K562 (cell line): Measurements from ENCODE around the gene ZNF473. TPM values are rescaled to one million over a fixed set of nuclear protein-coding genes. Genes with fewer than 3 reads are reported as not detected.

Experiments used
- ATAC-seq: fragments of 200-7000 bp; cut with Tn5 transposase; 3 replicates; pipeline ENCODE4 v1.9.1; 2020; ENCODE audit warnings: moderate library complexity
- BruUV-seq: library from RNA; stranded (reverse); fragments of 400-500 nt; replicated peaks from 2 replicates; lab custom pipeline; 2021; lab: Mats Ljungman, UMichigan
- CTCF ChIA-PET: fragments of 300-600 bp; formaldehyde crosslinking; extraction: SDS; loops from one replicate; lab custom pipeline; 2021; ENCODE audit warnings: low intra/inter-chr PET ratio; lab: Yijun Ruan, JAX
- POLR2A ChIA-PET: fragments of 300-600, 350-650 bp; sonication (Branson Sonifier 250); formaldehyde crosslinking; extraction: SDS; loops from one replicate; lab custom pipeline; 2021; ENCODE audit warnings: antibody characterized with exemption, inconsistent platforms; lab: Yijun Ruan, JAX
- DNase-seq, 4 experiments: peaks; one replicate each; pipeline versions ENCODE4 v3.0.0 to v3.0.0-alpha.2; 2011 to 2018; ENCODE audit warnings: low spot score in 3 of 4, mixed read lengths in 3 of 4; ENCODE audit errors: extremely low read depth in 1 of 4
- FAIRE-seq: peaks from 2 replicates; lab custom pipeline; 2011; peaks lifted over from hg19 to GRCh38; lab: Jason Lieb, UNC
- H2AFZ ChIP-seq: 2 replicates; pipeline ENCODE4 v1.6.0; 2011; ENCODE audit warnings: low read depth, low read length, control low read depth, inconsistent platforms
- H3K27ac ChIP-seq: fragments of 200-600 bp; 3 replicates; pipeline ENCODE4 v1.8.0; 2011; ENCODE audit warnings: low read depth, mild to moderate bottlenecking, control low read depth, inconsistent platforms, low read length, moderate library complexity, mixed read lengths; ENCODE audit errors: extremely low read depth
- H3K27me3 ChIP-seq, 2 experiments: fragments of 300-600 bp in 1 of 2; 2 replicates in 1 of 2; 3 replicates in 1 of 2; pipeline versions ENCODE4 v1.6.0 to v1.8.0; 2011; ENCODE audit warnings: inconsistent platforms in 2 of 2, low read length in 2 of 2, mild to moderate bottlenecking in 1 of 2, mixed read lengths in 1 of 2, moderate library complexity in 1 of 2; ENCODE audit not compliant: control insufficient read depth in 2 of 2, insufficient read depth in 2 of 2
- H3K36me3 ChIP-seq: fragments of 300-600 bp; 3 replicates; pipeline ENCODE4 v1.8.0; 2011; ENCODE audit warnings: mild to moderate bottlenecking, low read length, inconsistent platforms; ENCODE audit not compliant: control insufficient read depth, insufficient read depth
- H3K4me1 ChIP-seq, 2 experiments: fragments of 200-600 bp in 1 of 2; replicated peaks in 1 of 2; 2 replicates in 1 of 2; 3 replicates in 1 of 2; pipeline versions ENCODE4 v1.5.1 to v1.8.0; 2011; ENCODE audit warnings: inconsistent platforms in 2 of 2, low read length in 2 of 2, mild to moderate bottlenecking in 1 of 2, mixed read lengths in 1 of 2, moderate library complexity in 1 of 2; ENCODE audit not compliant: control insufficient read depth in 2 of 2, insufficient read depth in 2 of 2
- H3K4me2 ChIP-seq: 2 replicates; pipeline ENCODE4 v1.6.1; 2011; ENCODE audit warnings: low read length, control low read depth, inconsistent platforms, mixed read lengths; ENCODE audit not compliant: insufficient read depth
- H3K4me3 ChIP-seq: fragments of 200-600 bp; sonication (generic), shearing (Covaris generic); 2 replicates; pipeline ENCODE4 v1.5.1; 2016; ENCODE audit warnings: control low read depth, inconsistent platforms
- H3K79me2 ChIP-seq: fragments of 200-600 bp; 3 replicates; pipeline ENCODE4 v1.8.0; 2011; ENCODE audit warnings: low read length, inconsistent platforms; ENCODE audit not compliant: control insufficient read depth, insufficient read depth
- H3K9ac ChIP-seq, 2 experiments: 2 replicates each; pipeline versions ENCODE4 v1.6.0 to v1.6.1; 2011; ENCODE audit warnings: low read depth in 2 of 2, low read length in 2 of 2, control low read depth in 1 of 2, inconsistent platforms in 1 of 2, mild to moderate bottlenecking in 1 of 2, mixed read lengths in 1 of 2; ENCODE audit not compliant: insufficient read depth in 1 of 2
- H3K9me1 ChIP-seq: one replicate; pipeline ENCODE4 v1.6.0; 2011; ENCODE audit warnings: inconsistent platforms, mild to moderate bottlenecking, low read length, moderate library complexity; ENCODE audit not compliant: control insufficient read depth, insufficient read depth
- H3K9me3 ChIP-seq: replicated peaks from 2 replicates; pipeline ENCODE4 v1.5.1; 2011; ENCODE audit warnings: low read depth, low read length, inconsistent platforms; ENCODE audit not compliant: control insufficient read depth, insufficient read depth
- H4K20me1 ChIP-seq: replicated peaks from 2 replicates; pipeline ENCODE4 v1.6.1; 2011; ENCODE audit warnings: low read length, inconsistent platforms, mixed read lengths; ENCODE audit not compliant: control insufficient read depth, insufficient read depth
- CTBP1 ChIP-seq: fragments of 450-650 bp; IDR thresholded peaks from 2 replicates; pipeline ENCODE4 v1.6.1; 2016; ENCODE audit warnings: borderline replicate concordance
- FOXJ2 ChIP-seq: fragments of 200-800 bp; sonication (Bioruptor generic); IDR thresholded peaks from 2 replicates; pipeline ENCODE4 v1.6.1; 2016; ENCODE audit warnings: missing genetic modification characterization, missing compliant biosample characterization
- FOXK2 ChIP-seq, 2 experiments: fragments of 450-650 bp; IDR thresholded peaks in 1 of 2; conservative IDR thresholded peaks in 1 of 2; 2 replicates each; pipeline ENCODE4 v1.6.1; 2016; ENCODE audit warnings: low read depth in 2 of 2, mild to moderate bottlenecking in 1 of 2
- MED1 ChIP-seq: sonication (generic); formaldehyde crosslinking; IDR thresholded peaks from 2 replicates; pipeline ENCODE4 v1.8.1; 2023; ENCODE audit warnings: missing genetic modification reagents, borderline replicate concordance
- POLR2H ChIP-seq: IDR thresholded peaks from 2 replicates; pipeline ENCODE4 v1.6.1; 2016; ENCODE audit warnings: missing genetic modification characterization, low read depth, mild to moderate bottlenecking, control low read depth, missing compliant biosample characterization, moderate library complexity
- RBM25 ChIP-seq: fragments of 200-400 bp; formaldehyde crosslinking; IDR thresholded peaks from 2 replicates; pipeline ENCODE4 v1.6.1; 2018; ENCODE audit warnings: low read length, low read depth, moderate library complexity; ENCODE audit not compliant: severe bottlenecking
- RCOR1 ChIP-seq, 2 experiments: IDR thresholded peaks; 2 replicates each; pipeline ENCODE4 v1.6.1; 2012; ENCODE audit warnings: low read depth in 2 of 2, low read length in 2 of 2, borderline replicate concordance in 1 of 2, improper control_type of control experiment in 1 of 2
- RFX1 ChIP-seq: fragments of 450-650 bp; IDR thresholded peaks from 2 replicates; pipeline ENCODE4 v1.6.1; 2016; ENCODE audit warnings: mild to moderate bottlenecking, moderate library complexity
- ZNF41 ChIP-seq: fragments of 250-450 bp; sonication (Bioruptor Pico); conservative IDR thresholded peaks from 2 replicates; pipeline ENCODE4 v1.4.0; 2020; ENCODE audit warnings: mild to moderate bottlenecking
- ZNF780A ChIP-seq: fragments of 250-450 bp; sonication (Bioruptor Pico); IDR thresholded peaks from 2 replicates; pipeline ENCODE4 v1.5.0; 2021; ENCODE audit warnings: mild to moderate bottlenecking
- WGBS: fragments of 100-300 bp; shearing (Covaris generic); methylation state at CpG from one replicate; pipeline ENCODE4 v1.1.6; 2016; ENCODE audit warnings: low coverage, mixed read lengths; ENCODE audit not compliant: insufficient coverage; ENCODE audit errors: missing lambda C conversion rate; 5-methylcytosine and 5-hydroxymethylcytosine counted together
- in situ Hi-C: fragments of 300-500 bp; cut with MboI; formaldehyde crosslinking; loops from 4 replicates; pipeline ENCODE4 v1.15.0; 2018; ENCODE audit warnings: inconsistent platforms, mixed read lengths
- intact Hi-C: fragments of 100-400 bp; cut with micrococcal nuclease; formaldehyde crosslinking; loops from 2 replicates; pipeline ENCODE4 v1.14.2; 2022
- polyA plus RNA-seq, 8 experiments: library from polyadenylated mRNA; depleted of rRNA in 4 of 8; stranded (reverse) in 5 of 8; unstranded in 3 of 8; fragments of >200 nt; fragmentation: Nextera tagmentation in 2 of 8; fragmentation: Illumina TruSeq in 1 of 8; extraction: Ambion mirVana in 2 of 8; extraction: Trizol in 1 of 8; gene quantifications; 2 replicates each; pipeline versions ENCODE4 v1.2.1 to v1.2.3, GENCODE V29; 2011 to 2014; ENCODE audit warnings: inconsistent platforms in 1 of 8, missing spikeins in 1 of 8
- total RNA-seq, 7 experiments: library from RNA; depleted of rRNA in 6 of 7; stranded (reverse); fragments of >200 nt in 6 of 7; fragmentation: Illumina TruSeq in 2 of 7; extraction: Trizol in 2 of 7; gene quantifications; 2 replicates each; pipeline versions ENCODE4 v1.2.1 to v1.2.3, GENCODE V29; 2011 to 2021; ENCODE audit warnings: low replicate concordance in 1 of 7
- TF ChIP-seq, protein P1 (sequence below), 2 experiments: fragments of 450-650 bp; conservative IDR thresholded peaks; 2 replicates each; pipeline ENCODE4 v1.6.1; 2017; ENCODE audit warnings: mild to moderate bottlenecking in 2 of 2, moderate library complexity in 2 of 2
- TF ChIP-seq, protein P2 (sequence below): fragments of 450-650 bp; formaldehyde crosslinking; IDR thresholded peaks from 2 replicates; pipeline ENCODE4 v1.4.0; 2020; ENCODE audit warnings: mild to moderate bottlenecking, mixed read lengths

The ZNF473 gene
- total and polyA plus RNA-seq, 9 of the 15 experiments (the other 6 are each of a cell fraction or from before 2014, with no cell fraction given) = 8.2 to 34.0 (median 28.5) TPM

DNA sequence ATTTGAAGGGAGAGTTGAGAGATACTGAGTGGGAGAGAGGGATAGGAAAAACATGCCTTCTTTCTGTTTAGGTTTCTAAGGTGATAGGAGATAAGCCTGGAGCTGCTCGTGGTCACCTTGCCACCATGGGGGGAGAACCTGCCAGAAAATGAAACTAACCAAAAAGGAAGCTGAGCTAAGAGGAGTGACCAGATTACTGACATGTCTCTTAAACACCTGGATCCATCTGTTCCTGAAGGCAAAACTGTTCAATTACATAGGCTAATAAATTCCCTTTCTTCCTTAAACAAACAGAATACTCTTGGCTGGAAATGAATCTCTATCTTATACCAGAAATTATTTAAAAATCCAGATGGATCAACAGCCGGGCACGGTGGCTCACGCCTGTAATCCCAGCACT lies 27.3 kb downstream of the ZNF473 start:
- in situ Hi-C loops = no loop called here
- H3K9me1 ChIP-seq = no peaks in the 10 kb centered on the region
- H3K9me3 ChIP-seq = peaks cover 4% of the 10 kb centered on the region; the same call in 1 of the 2 replicates
- H3K27ac ChIP-seq = no peak overlapping the region
- no peak for FAIRE-seq
- H3K4me2 ChIP-seq = 0 out of 2 replicates have a peak overlapping the region, but pooled peaks have one; percentile 1
- H3K27me3 ChIP-seq = no peaks in the 10 kb centered on the region
- no peak overlapping the region for H2AFZ ChIP-seq
- TF ChIP-seq RBM25 (peak; percentile 6), CTBP1 (0 out of 2 replicates have a peak, but pooled peaks have one; percentile 13), FOXK2 (conservative IDR thresholded peaks at IDR 0.05 in 1 of 2, IDR thresholded peaks at IDR 0.05 in 1 of 2; ENCODE audit: low read depth in 2 of 2) (0 out of 4 replicates have a peak, but pooled peaks of 1 of the 2 experiments have one; percentile 14), FOXJ2 (tag) (0 out of 2 replicates have a peak, but pooled peaks have one; percentile 32), MED1 (CRISPR knock-in tag) (no peak), RFX1 (peak; percentile 25; the same call in 1 of the 2 replicates), RCOR1 (IDR thresholded peaks at IDR 0.05; ENCODE audit: borderline replicate concordance in 1 of 2, low read depth in 2 of 2, low read length in 2 of 2) (0 out of 4 replicates have a peak, but pooled peaks of 1 of the 2 experiments have one; percentile 3), ZNF780A (CRISPR knock-in tag) (no peak), ZNF41 (CRISPR knock-in tag) (no peak), POLR2H (tag) (no peak)
- TF ChIP-seq, protein P1, sequence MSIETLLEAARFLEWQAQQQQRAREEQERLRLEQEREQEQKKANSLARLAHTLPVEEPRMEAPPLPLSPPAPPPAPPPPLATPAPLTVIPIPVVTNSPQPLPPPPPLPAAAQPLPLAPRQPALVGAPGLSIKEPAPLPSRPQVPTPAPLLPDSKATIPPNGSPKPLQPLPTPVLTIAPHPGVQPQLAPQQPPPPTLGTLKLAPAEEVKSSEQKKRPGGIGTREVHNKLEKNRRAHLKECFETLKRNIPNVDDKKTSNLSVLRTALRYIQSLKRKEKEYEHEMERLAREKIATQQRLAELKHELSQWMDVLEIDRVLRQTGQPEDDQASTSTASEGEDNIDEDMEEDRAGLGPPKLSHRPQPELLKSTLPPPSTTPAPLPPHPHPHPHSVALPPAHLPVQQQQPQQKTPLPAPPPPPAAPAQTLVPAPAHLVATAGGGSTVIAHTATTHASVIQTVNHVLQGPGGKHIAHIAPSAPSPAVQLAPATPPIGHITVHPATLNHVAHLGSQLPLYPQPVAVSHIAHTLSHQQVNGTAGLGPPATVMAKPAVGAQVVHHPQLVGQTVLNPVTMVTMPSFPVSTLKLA (conservative IDR thresholded peaks at IDR 0.05) = 0 out of 4 replicates have a peak, but pooled peaks of 1 of the 2 experiments have one; percentile 19
- TF ChIP-seq, protein P2, sequence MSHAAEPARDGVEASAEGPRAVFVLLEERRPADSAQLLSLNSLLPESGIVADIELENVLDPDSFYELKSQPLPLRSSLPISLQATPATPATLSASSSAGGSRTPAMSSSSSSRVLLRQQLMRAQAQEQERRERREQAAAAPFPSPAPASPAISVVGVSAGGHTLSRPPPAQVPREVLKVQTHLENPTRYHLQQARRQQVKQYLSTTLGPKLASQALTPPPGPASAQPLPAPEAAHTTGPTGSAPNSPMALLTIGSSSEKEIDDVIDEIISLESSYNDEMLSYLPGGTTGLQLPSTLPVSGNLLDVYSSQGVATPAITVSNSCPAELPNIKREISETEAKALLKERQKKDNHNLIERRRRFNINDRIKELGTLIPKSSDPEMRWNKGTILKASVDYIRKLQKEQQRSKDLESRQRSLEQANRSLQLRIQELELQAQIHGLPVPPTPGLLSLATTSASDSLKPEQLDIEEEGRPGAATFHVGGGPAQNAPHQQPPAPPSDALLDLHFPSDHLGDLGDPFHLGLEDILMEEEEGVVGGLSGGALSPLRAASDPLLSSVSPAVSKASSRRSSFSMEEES (CRISPR knock-in tag) = 0 out of 2 replicates have a peak, but pooled peaks have one; percentile 5
- TF ChIP-seq, all 486 proteins: peak for 8
- intact Hi-C loops = no loop called here
- Histone ChIP-seq H3K79me2 (no peaks in the 10 kb centered on the region), H4K20me1 (no peaks in the 10 kb centered on the region), H3K9ac (no peak overlapping the region), H3K4me3 (no peak overlapping the region), H3K4me1 (peaks cover 10 to 11% of the 10 kb centered on the region in 2 experiments; a peak in 4 of 5 replicates), H3K36me3 (peaks cover 2% of the 10 kb centered on the region; the same call in 2 of the 3 replicates)
- WGBS = 51% methylated on average over 4 of the region's 4 CpGs
- POLR2A ChIA-PET = interaction anchor here (1.4 kb wide), 1 partner anchor 12 kb away, joined by 8 read pairs; no protein-coding TSS in a partner anchor
- ATAC-seq = no peak
- CTCF ChIA-PET = no interaction called here
- BruUV-seq = no TSS peak
- no peak for DNase-seq
